ENCODE measurements around the gene EYA4.

EYA4 gene

GRCh38 chr6:133251688-133252087 is 10.5 kb downstream of the EYA4 start:
- TF ChIP-seq ZFX (IDR thresholded peaks at IDR 0.05; ENCODE audit: borderline replicate concordance): no peak
- no peak overlapping the region for H3K27ac ChIP-seq

GRCh38 chr6:133254552-133255228 is 13.5 kb downstream of the EYA4 start:
- H3K27ac ChIP-seq: no peak overlapping the region

GRCh38 chr6:133257545-133258105 is 16.5 kb downstream of the EYA4 start:
- TF ChIP-seq ZFX (IDR thresholded peaks at IDR 0.05; ENCODE audit: borderline replicate concordance): no peak
- TF ChIP-seq CTCF (IDR thresholded peaks at IDR 0.05): no peak
- no peak overlapping the region for H3K27ac ChIP-seq

More at GRCh38 chr6:133254552-133255228, 13.5 kb downstream of the EYA4 start:
- no peak for TF ChIP-seq CTCF (IDR thresholded peaks at IDR 0.05)
- no peak for TF ChIP-seq ZFX (IDR thresholded peaks at IDR 0.05; ENCODE audit: borderline replicate concordance)

- TF ChIP-seq ZFX (IDR thresholded peaks at IDR 0.05; ENCODE audit: borderline replicate concordance) (no peak), CTCF (IDR thresholded peaks at IDR 0.05) (no peak)
- H3K27ac ChIP-seq: no peak overlapping the region
These were observed 18.4 kb downstream of the EYA4 start for GRCh38 chr6:133259561-133259960.

- TF ChIP-seq ZFX (IDR thresholded peaks at IDR 0.05; ENCODE audit: borderline replicate concordance) (no peak), CTCF (IDR thresholded peaks at IDR 0.05) (no peak)
- no peak overlapping the region for H3K27ac ChIP-seq
These were observed 21.6 kb downstream of the EYA4 start for GRCh38 chr6:133262804-133263203.

GRCh38 chr6:133265066-133265465 is 23.9 kb downstream of the EYA4 start:
- no peak for TF ChIP-seq CTCF (IDR thresholded peaks at IDR 0.05)
- TF ChIP-seq ZFX (IDR thresholded peaks at IDR 0.05; ENCODE audit: borderline replicate concordance): no peak
- no peak overlapping the region for H3K27ac ChIP-seq

- H3K27ac ChIP-seq: no peak overlapping the region
- TF ChIP-seq CTCF (IDR thresholded peaks at IDR 0.05) (no peak), ZFX (IDR thresholded peaks at IDR 0.05; ENCODE audit: borderline replicate concordance) (no peak)
These were observed 25.0 kb downstream of the EYA4 start for GRCh38 chr6:133266186-133266585.

Measured in 22Rv1 (cell line).